H1 (cell line): ENCODE data around the gene CROCC2. TPM values are rescaled to one million over a fixed set of nuclear protein-coding genes. Genes with fewer than 3 reads are reported as not detected.

Source experiments
- BCL11A ChIP-seq, 2 experiments: IDR thresholded peaks; one replicate each; pipeline ENCODE4 v1.6.1; 2011; ENCODE audit warnings: low read depth in 2 of 2, low read length in 2 of 2, mild to moderate bottlenecking in 2 of 2
- CEBPB ChIP-seq: IDR thresholded peaks from 2 replicates; pipeline ENCODE4 v1.6.1; 2012; ENCODE audit warnings: low read depth, low read length
- CHD1 ChIP-seq: IDR thresholded peaks from 2 replicates; pipeline ENCODE4 v1.6.1; 2012; ENCODE audit warnings: low read depth, low read length, improper control_type of control experiment
- CTCF ChIP-seq, 3 experiments: IDR thresholded peaks; 1 replicate in 2 of 3; 2 replicates in 1 of 3; pipeline versions ENCODE4 v1.5.1 to v1.6.1; 2011; ENCODE audit warnings: low read length in 3 of 3, mild to moderate bottlenecking in 3 of 3, inconsistent platforms in 2 of 3, low read depth in 1 of 3, moderate library complexity in 1 of 3; ENCODE audit not compliant: insufficient read depth in 1 of 3; ENCODE audit errors: control extremely low read depth in 1 of 3
- FOSL1 ChIP-seq: IDR thresholded peaks from 2 replicates; pipeline ENCODE4 v1.6.1; 2011; ENCODE audit warnings: mild to moderate bottlenecking, low read depth, low read length, moderate library complexity; ENCODE audit not compliant: insufficient read depth
- HDAC2 ChIP-seq, 2 experiments: fragments of 300-600 bp in 1 of 2; sonication (generic) in 1 of 2; IDR thresholded peaks; 2 replicates each; pipeline ENCODE4 v1.6.1; 2011 to 2012; ENCODE audit warnings: low read depth in 2 of 2, low read length in 2 of 2, mild to moderate bottlenecking in 2 of 2, moderate library complexity in 2 of 2, borderline replicate concordance in 1 of 2, inconsistent platforms in 1 of 2
- NRF1 ChIP-seq: IDR thresholded peaks from 2 replicates; pipeline ENCODE4 v1.6.1; 2011; ENCODE audit warnings: mild to moderate bottlenecking, low read depth, low read length, improper control_type of control experiment
- RAD21 ChIP-seq, 2 experiments: IDR thresholded peaks in 1 of 2; conservative IDR thresholded peaks in 1 of 2; 2 replicates each; pipeline ENCODE4 v1.6.1; 2011; ENCODE audit warnings: low read depth in 2 of 2, low read length in 2 of 2, improper control_type of control experiment in 1 of 2, inconsistent platforms in 1 of 2, mild to moderate bottlenecking in 1 of 2, moderate library complexity in 1 of 2
- RBBP5 ChIP-seq: IDR thresholded peaks from 2 replicates; pipeline ENCODE4 v1.7.1; 2012; ENCODE audit warnings: low read depth, mild to moderate bottlenecking, inconsistent platforms, low read length, moderate library complexity, borderline replicate concordance
- polyA plus RNA-seq, 7 experiments: library from polyadenylated mRNA; depleted of rRNA in 3 of 7; stranded (reverse) in 5 of 7; unstranded in 2 of 7; fragments of >200 nt in 5 of 7; fragments of 200-250 nt in 2 of 7; gene quantifications; 1 replicate in 5 of 7; 2 replicates in 1 of 7; 4 replicates in 1 of 7; pipeline versions ENCODE4 v1.2.1 to v1.2.3, GENCODE V29; 2011 to 2013; ENCODE audit warnings: missing spikeins in 2 of 7, mixed read lengths in 2 of 7
- total RNA-seq: library from RNA; stranded (reverse); fragmentation: NEBNext Ultra II Directional; extraction: Animal tissue kit (Norgen Biotek cat#: 25700); gene quantifications from 2 replicates; pipeline ENCODE4 v1.2.1, GENCODE V29; 2021

CROCC2 gene
- total and polyA plus RNA-seq, 2 of the 8 experiments (the other 6 are each of a cell fraction or from before 2014, with no cell fraction given) = not detected

- no peak for TF ChIP-seq CTCF (IDR thresholded peaks at IDR 0.05; ENCODE audit: control extremely low read depth in 1 of 3, insufficient read depth in 1 of 3, low read depth in 1 of 3, low read length in 3 of 3)
- TF ChIP-seq RAD21 (IDR thresholded peaks at IDR 0.05 in 1 of 2, conservative IDR thresholded peaks at IDR 0.05 in 1 of 2; ENCODE audit: low read depth in 2 of 2, low read length in 2 of 2) = no peak
- no peak for TF ChIP-seq CEBPB
- TF ChIP-seq BCL11A (IDR thresholded peaks at IDR 0.05; ENCODE audit: low read depth in 2 of 2, low read length in 2 of 2) = no peak
- TF ChIP-seq FOSL1 = no peak
- no peak for TF ChIP-seq RBBP5
- no peak for TF ChIP-seq HDAC2 (IDR thresholded peaks at IDR 0.05; ENCODE audit: borderline replicate concordance in 1 of 2, low read depth in 2 of 2, low read length in 2 of 2)
- TF ChIP-seq NRF1 = no peak
- TF ChIP-seq CHD1 = no peak
- TF ChIP-seq, all 59 proteins: peak for 0
Observed at GRCh38 chr2:240919161-240919781, 13.1 kb downstream of the CROCC2 start (continued).
